ENCODE measurements around the gene WDR90. TPM values are rescaled to one million over a fixed set of nuclear protein-coding genes. Genes with fewer than 3 reads are reported as not detected.

Gene WDR90
- total RNA-seq (2014; rRNA removed; shearing (Covaris generic)): 35.3 and 38.3 TPM in 2 replicates

DNA sequence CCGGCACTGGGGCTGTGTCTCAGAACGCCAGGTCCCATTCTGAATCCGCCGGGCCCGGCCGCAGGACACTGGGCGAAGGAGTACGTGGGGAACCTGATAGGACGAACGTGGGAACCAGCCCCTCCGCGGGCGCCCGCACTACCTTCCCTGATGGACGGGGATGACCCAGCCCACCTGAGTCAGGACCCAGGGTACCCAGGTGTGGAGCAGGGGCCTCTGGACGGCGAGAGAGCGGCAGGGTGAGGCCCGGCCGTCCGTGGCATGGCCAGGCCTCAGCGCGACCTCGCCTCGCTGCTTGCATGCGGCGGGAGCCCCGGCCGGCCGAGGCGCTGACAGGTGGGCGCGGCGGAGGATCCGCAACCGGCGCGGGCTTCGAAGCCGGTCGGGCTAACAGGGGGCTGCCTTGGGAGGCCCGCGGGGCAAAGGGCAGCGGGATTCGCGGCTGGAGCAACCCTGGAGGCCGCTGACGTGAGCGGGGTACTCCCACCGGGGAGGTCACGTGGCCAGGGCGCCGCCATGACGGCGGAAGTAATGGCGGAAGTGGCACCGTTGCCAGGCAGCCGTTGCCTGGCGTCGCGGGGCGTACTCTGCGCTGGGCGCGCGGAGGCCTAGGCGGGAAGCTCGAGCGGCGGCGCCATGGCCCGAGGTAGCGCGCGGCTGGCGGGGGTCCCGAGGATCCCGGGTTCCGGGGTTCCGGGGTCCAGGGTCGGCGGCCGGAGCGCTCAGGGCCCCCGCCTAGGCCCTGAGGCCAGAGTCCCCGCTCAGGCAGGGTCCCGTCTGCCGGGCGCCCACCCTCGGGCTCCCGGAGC is at the start of gene WDR90:
TSS of gene WDR90 (plus strand) at position 585 of the 809 bp plus-strand sequence. CDS start at position 637, 52 bp downstream.
- Histone ChIP-seq H3K4me3 (ENCODE audit: insufficient read depth, low read depth, low read length) (peak within 1 kb of the TSS; percentile 74), H3K36me3 (replicated peaks; ENCODE audit: control insufficient read depth, insufficient read depth, low read length) (no peaks in the 10 kb centered on the region; the same call in 1 of the 2 replicates), H3K27me3 (ENCODE audit: control insufficient read depth, insufficient read depth, low read length) (no peaks in the 10 kb centered on the region)
- peak; percentile 98 for DNase-seq

DNA sequence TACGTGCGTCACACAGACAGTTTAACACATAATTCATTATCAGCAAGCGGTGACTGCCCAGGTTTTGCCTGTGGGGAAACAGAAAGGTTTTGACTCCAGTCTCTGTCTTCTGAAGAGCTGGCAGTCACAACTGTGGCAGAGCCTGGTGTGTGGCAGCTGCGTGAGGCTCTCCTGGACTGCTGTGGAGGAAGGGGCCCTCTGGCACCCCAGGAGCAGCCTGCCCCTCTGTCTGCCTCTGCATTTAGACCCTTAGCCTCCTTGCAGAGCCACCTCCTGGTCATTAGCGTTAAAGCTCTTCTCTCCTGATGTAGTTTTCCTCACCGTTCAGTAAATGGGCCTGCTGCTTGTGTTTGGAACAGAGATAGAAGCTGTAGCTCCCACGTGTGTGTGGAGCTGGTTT is 48.4 kb upstream of the WDR90 start:
- peak; percentile 91 for DNase-seq
- Histone ChIP-seq H3K36me3 (replicated peaks; ENCODE audit: control insufficient read depth, insufficient read depth, low read length) (0 out of 2 replicates have a peak, but pooled peaks cover 1% of the 10 kb centered on the region), H3K4me3 (ENCODE audit: insufficient read depth, low read depth, low read length) (no peak overlapping the region), H3K27me3 (ENCODE audit: control insufficient read depth, insufficient read depth, low read length) (no peaks in the 10 kb centered on the region)

DNA sequence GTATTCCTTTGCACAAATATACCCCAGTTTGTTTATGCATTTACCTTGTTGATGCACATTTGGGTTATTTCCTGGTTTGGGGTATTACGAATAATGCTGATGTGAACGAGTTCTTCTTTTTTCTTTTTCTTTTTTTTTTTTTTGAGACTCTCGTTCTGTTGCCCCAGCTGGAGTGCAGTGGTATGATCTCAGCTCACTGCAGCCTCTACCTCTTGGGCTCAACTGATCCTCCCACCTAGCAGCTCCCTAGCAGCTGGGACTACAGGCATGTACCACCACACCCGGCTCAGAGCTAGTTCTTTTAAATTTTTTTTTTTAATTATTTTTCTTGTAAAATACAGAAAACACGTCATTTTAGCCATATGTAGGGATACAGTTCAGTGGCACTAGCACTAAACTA is 45.2 kb upstream of the WDR90 start:
- Histone ChIP-seq H3K36me3 (replicated peaks; ENCODE audit: control insufficient read depth, insufficient read depth, low read length) (0 out of 2 replicates have a peak, but pooled peaks cover 1% of the 10 kb centered on the region), H3K4me3 (ENCODE audit: insufficient read depth, low read depth, low read length) (no peak overlapping the region), H3K27me3 (ENCODE audit: control insufficient read depth, insufficient read depth, low read length) (no peaks in the 10 kb centered on the region)
- no peak for DNase-seq

DNA sequence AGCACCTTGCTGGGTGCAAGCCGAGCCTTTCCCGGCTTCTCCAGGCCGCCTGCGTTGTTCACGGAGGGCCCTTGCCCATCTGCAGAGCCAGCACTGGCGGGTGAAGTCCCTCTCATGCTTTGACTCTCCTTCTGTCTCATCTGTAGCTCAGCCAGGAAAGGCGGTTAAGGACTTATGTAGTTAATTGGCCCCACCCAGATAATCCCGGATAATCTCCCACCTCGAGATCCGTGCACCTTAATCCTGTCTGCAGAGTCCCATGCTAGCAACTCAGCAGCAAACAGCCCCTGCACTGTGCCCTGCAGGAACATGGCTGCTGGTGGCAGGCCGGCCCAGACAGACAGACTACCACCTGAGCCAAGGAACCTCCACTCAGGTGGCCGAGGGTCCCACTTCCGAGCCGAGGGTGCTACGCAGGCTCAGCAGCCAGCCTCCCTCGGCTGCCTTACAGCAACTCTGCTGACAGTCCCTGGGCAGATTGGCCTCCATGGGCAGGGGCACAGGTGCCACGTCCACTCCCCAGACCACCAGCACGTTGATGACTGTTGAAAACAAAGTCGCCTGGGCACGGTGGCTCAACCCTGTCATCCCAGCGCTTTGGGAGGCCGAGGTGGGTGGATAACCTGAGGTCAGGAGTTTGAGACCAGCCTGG is 42.4 kb upstream of the WDR90 start:
- Histone ChIP-seq H3K27me3 (ENCODE audit: control insufficient read depth, insufficient read depth, low read length) (no peaks in the 10 kb centered on the region), H3K4me3 (ENCODE audit: insufficient read depth, low read depth, low read length) (no peak overlapping the region), H3K36me3 (replicated peaks; ENCODE audit: control insufficient read depth, insufficient read depth, low read length) (no peaks in the 10 kb centered on the region)
- DNase-seq: no peak

DNA sequence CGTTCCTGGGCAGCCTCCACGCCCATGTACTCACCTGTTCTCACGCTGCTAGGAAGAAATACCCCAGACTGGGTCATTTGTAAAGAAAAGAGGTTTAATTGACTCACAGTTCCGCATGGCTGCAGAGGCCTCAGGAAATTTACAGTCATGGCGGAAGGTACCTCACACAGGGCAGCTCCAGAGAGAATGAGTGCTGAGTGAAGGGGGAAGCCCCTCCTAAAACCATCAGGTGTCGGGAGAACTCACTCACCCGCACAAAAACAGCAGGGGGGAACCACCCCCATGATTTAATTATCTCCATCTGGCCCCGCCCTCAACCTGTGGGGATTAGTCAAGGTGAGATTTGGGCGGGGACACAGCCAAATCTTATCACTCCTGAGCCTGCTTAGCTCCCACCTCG is 41.1 kb upstream of the WDR90 start:
- H3K27me3 ChIP-seq (ENCODE audit: control insufficient read depth, insufficient read depth, low read length): no peaks in the 10 kb centered on the region
- peak; percentile 75 for DNase-seq

DNA sequence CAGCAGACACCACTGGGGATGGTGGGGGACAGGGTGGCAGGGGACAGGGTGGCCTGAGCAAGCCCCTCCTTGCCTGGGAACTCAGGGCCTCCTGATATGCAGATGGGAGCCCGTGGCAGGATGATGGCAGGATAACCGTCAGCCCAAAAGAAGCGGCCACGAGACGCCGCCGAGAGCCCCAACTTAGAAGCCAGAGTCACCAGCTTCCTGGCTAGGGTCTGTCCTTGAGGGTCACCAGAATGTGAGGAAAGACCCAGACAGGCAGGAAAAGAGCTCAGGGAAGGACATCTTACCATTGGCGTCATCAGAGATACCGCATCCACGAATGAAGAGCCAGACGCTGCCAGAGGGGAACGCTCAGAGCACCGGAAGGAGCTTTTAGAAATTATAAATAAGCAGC is 39.8 kb upstream of the WDR90 start:
- DNase-seq: no peak
- Histone ChIP-seq H3K4me3 (ENCODE audit: insufficient read depth, low read depth, low read length) (no peak overlapping the region), H3K27me3 (ENCODE audit: control insufficient read depth, insufficient read depth, low read length) (no peaks in the 10 kb centered on the region), H3K36me3 (replicated peaks; ENCODE audit: control insufficient read depth, insufficient read depth, low read length) (no peaks in the 10 kb centered on the region; the same call in 1 of the 2 replicates)

More for the DNA sequence above, 41.1 kb upstream of the WDR90 start:
- no peaks in the 10 kb centered on the region for H3K36me3 ChIP-seq (replicated peaks; ENCODE audit: control insufficient read depth, insufficient read depth, low read length)
- H3K4me3 ChIP-seq (ENCODE audit: insufficient read depth, low read depth, low read length): no peak overlapping the region

DNA sequence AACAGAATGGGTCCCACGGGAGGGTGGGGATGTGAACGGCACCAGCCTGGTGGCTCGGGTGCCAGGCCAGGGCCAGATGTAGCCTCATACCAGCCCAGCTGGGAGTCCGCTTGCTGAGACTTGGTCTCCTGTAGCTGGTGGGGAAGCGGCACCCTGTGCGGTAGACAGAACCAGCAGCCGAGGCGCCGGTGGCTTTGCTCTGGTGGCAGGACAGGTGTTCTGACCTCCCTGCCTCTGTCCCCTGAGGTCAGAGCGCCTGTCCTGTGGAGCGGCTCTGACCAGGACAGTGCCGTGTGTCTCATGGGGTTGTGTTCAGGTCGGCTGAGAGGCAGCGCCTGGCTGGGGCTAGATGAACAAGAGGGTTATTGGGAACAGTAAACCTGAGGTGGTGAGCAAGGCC is 39.2 kb upstream of the WDR90 start:
- Histone ChIP-seq H3K27me3 (ENCODE audit: control insufficient read depth, insufficient read depth, low read length) (no peaks in the 10 kb centered on the region), H3K4me3 (ENCODE audit: insufficient read depth, low read depth, low read length) (no peak overlapping the region), H3K36me3 (replicated peaks; ENCODE audit: control insufficient read depth, insufficient read depth, low read length) (no peaks in the 10 kb centered on the region; the same call in 1 of the 2 replicates)
- no peak for DNase-seq

DNA sequence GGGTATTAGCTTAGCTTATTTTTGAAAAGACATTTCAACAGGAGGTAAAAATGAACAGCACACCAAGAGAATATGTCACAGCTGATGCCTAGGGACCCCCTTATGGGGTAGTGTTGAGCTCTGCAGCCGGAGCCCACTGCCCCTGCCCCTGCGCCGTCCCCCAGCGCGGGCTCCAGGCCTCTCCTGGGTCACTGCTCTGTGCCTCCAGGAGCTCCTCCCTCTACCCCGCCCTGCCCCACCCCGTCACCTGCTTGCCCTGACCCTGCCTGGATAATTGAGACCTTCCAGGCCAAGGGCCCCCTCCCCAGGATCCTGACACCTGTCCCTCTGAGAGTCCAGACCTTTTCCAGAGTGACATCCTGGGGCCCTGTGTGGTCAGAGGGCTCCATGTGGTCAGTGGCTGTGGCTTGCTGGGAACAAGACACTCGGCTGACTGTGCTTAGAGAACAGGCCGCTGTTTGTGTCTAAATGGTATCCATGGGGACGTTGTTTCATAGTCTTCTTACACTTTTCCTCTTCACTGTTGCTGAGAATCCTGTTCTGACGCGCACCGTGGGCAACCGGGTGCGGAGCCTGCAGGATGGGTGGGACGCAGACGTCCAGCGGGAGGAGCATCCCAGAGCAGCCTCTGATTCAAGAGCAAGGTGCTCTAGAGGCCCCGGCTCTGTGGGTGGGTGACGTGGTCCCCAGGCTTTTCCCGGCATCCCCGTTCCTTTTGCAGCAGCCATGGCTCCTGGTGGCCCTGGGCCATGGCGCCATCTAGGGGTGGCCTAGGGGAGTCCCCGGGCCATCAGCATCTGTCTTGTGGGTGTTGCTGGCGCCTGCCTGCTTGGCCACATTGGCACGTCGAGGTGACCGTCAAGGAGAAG is 38.4 kb upstream of the WDR90 start:
- DNase-seq: peak; percentile 98
- H3K36me3 ChIP-seq (replicated peaks; ENCODE audit: control insufficient read depth, insufficient read depth, low read length): no peaks in the 10 kb centered on the region; the same call in 1 of the 2 replicates
- H3K4me3 ChIP-seq (ENCODE audit: insufficient read depth, low read depth, low read length): no peak overlapping the region
- H3K27me3 ChIP-seq (ENCODE audit: control insufficient read depth, insufficient read depth, low read length): no peaks in the 10 kb centered on the region

DNA sequence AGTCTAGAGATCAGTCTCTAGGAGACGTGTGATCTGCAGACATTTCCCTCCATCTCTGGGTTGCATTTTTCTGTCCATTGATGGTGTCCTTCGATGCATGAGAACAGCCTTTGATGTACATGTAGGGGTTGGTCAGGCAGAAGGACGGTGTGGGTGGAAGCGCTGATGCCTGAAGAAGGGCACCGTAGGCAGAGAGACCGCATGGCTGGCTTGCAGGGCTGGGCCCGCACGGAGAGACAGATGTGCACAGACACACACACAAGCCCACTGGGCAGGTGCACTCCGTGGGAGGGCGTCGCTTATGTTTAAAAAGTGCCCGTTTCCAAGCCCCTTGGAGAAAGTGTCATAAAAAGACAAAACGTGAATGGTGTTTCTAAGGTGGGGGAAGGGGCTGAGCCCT is 34.0 kb upstream of the WDR90 start:
- Histone ChIP-seq H3K27me3 (ENCODE audit: control insufficient read depth, insufficient read depth, low read length) (no peaks in the 10 kb centered on the region), H3K36me3 (replicated peaks; ENCODE audit: control insufficient read depth, insufficient read depth, low read length) (no peaks in the 10 kb centered on the region; the same call in 1 of the 2 replicates), H3K4me3 (ENCODE audit: insufficient read depth, low read depth, low read length) (no peak overlapping the region)
- no peak for DNase-seq

DNA sequence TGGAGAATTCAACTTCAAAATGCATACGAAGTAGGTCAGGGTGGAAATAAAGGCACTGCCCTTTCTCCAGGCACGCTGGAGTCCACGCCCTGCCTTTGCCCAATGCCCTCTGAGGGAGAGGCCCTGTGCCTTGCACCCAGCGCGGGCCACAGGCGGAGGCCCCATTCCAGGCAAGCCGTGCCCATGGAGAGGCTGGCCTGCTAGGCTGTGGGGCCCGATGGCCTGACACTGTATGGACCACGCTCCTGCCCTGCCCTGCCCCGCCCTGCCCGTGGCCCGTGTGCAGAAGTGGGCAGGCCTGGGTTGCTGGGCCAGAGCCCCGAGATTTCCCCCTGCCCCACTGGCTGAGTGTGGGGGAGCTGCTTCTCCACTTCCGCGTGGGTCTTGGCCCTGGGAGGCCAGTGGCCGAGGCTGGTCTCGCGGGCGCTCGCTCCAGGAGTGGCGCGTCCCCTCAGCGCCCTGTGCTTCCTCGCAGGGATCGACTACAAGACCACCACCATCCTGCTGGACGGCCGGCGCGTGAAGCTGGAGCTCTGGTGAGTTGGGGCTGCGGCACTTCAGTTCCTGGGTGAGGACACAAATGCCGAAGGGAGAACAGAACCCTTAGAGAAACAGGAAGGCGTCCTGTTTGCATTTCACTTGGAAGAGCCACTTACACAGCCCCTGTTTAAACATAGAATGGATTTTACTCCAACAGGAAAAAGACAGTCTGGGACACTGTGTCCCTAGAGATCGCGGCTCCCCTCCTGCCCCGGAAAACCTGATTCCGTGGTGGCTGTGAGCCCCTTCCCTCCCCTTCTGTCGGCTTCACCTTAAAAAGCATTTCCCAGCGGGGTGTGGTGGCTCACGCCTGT is 32.2 kb upstream of the WDR90 start:
- H3K36me3 ChIP-seq (replicated peaks; ENCODE audit: control insufficient read depth, insufficient read depth, low read length): no peaks in the 10 kb centered on the region; the same call in 1 of the 2 replicates
- DNase-seq: peak; percentile 56
- H3K27me3 ChIP-seq (ENCODE audit: control insufficient read depth, insufficient read depth, low read length): no peaks in the 10 kb centered on the region
- no peak overlapping the region for H3K4me3 ChIP-seq (ENCODE audit: insufficient read depth, low read depth, low read length)

DNA sequence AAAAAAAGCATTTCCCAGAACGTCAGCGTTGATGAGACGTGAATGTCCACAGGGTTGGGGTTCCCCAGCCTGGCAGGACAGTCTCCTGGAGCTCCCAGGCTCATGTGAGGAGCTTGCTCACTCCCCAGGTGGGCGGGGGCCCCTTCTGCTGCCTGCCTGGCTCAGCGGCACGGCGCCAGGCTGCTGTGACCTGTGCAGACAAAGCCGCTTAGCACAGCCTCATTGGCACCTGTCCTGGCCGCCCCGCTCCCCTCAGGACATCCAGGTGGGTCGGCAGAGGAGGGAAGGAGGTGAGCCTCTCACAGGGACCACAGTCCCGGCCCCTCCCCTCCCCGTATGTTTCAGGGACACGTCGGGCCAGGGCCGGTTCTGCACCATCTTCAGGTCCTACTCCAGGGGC is 31.3 kb upstream of the WDR90 start:
- H3K4me3 ChIP-seq (ENCODE audit: insufficient read depth, low read depth, low read length): no peak overlapping the region
- DNase-seq: peak; percentile 58

DNA sequence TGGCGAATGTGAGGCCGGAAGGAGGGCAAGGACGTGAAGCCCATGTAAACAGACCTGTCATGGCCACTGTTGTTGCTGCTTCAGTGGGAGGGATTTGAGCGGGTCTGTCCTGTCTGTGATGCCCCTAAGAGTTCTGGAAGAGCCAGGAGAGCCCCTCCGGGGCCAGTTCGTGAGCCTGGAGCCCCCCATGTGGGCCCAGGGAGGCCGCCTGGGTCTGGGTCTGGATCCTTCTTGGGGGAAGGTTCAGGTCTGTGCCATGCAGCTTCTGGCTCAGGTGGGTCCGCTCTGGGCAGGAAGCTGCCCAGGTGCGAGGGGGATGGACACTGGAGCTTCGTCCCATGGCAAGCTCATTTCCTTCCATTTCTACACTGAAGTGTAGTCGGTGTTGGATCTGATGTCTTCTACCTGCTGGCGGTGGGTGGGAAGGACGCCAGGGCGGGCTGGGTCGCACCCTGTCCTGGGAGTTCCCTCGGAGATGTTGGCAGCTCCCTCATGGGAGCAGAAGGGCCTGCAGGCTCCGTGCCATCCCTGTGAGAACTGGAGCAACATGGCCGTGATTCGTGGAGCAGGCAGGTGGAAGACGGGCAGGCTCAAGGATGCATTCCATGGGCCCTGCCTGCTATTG is 29.6 kb upstream of the WDR90 start:
- H3K4me3 ChIP-seq (ENCODE audit: insufficient read depth, low read depth, low read length): no peak overlapping the region
- no peaks in the 10 kb centered on the region for H3K27me3 ChIP-seq (ENCODE audit: control insufficient read depth, insufficient read depth, low read length)
- no peaks in the 10 kb centered on the region for H3K36me3 ChIP-seq (replicated peaks; ENCODE audit: control insufficient read depth, insufficient read depth, low read length)
- peak; percentile 56 for DNase-seq

More for the DNA sequence above, 31.3 kb upstream of the WDR90 start:
- Histone ChIP-seq H3K27me3 (ENCODE audit: control insufficient read depth, insufficient read depth, low read length) (no peaks in the 10 kb centered on the region), H3K36me3 (replicated peaks; ENCODE audit: control insufficient read depth, insufficient read depth, low read length) (no peaks in the 10 kb centered on the region; the same call in 1 of the 2 replicates)
